Measurements from ENCODE around the gene TBC1D1.

TBC1D1 gene

DNA sequence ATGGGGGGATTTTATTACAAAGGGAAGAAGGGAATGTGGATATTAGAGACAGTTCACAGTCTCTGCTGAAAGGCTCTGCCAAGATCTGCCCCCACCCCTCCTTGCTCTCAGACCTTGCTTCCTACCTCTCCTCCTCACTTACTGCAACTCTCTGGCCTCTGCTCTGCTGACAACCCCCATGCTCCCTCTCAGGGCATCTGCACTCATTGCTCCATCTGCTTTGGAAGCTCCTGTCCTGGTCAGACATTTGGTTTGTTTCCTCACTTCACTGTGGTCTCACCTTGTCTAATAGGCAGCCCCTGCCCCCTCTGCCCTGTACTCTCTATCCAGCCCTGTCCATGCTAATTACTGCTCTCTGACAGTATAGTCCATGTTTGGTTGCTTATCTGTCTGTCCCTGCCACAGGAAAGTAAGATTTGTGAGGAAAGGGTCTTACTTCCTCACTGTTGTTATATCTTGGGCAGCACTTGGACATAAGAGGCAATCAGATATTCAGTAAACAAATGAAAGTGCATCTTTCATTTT, 258.6 kb downstream of the TBC1D1 start:
- no peaks in the 10 kb centered on the region for H3K79me1 ChIP-seq (ENCODE audit: low read depth, low read length)
- H4K8ac ChIP-seq (ENCODE audit: low read depth, low read length) = no peak overlapping the region
- H3K4ac ChIP-seq (ENCODE audit: low read length) = no peak overlapping the region
- H3K4me2 ChIP-seq (ENCODE audit: insufficient read depth, low read length, poor library complexity, severe bottlenecking) = no peak overlapping the region
- no peak overlapping the region for H3K23ac ChIP-seq (ENCODE audit: low read depth, low read length, poor library complexity)
- no peak overlapping the region for H3K9ac ChIP-seq (ENCODE audit: low read depth, low read length, poor library complexity)
- peaks cover 3 to 14% of the 10 kb centered on the region in 2 donors for H3K4me1 ChIP-seq (ENCODE audit: control insufficient read depth in 2 of 2, insufficient read depth in 1 of 2, low read depth in 1 of 2, low read length in 2 of 2)
- H3K4me3 ChIP-seq (ENCODE audit: low read length in 2 of 2) = no peak overlapping the region
- H2BK12ac ChIP-seq (ENCODE audit: low read length) = no peak overlapping the region
- no peaks in the 10 kb centered on the region for H3K27me3 ChIP-seq (ENCODE audit: control insufficient read depth in 3 of 3, insufficient read depth in 3 of 3, low read depth in 1 of 3, low read length in 3 of 3)
- no peak overlapping the region for H2BK120ac ChIP-seq (ENCODE audit: low read depth, low read length)
- no peak overlapping the region for H2BK15ac ChIP-seq (ENCODE audit: low read length)
- no peaks in the 10 kb centered on the region for H3K36me3 ChIP-seq (replicated peaks in 1 of 2; ENCODE audit: control insufficient read depth in 2 of 2, insufficient read depth in 2 of 2, low read length in 2 of 2)
- no peak overlapping the region for H3K27ac ChIP-seq (replicated peaks; ENCODE audit: low read length)
- H2AFZ ChIP-seq (ENCODE audit: low read length) = peak overlapping the region; percentile 7
- H2BK5ac ChIP-seq (ENCODE audit: low read length) = no peak overlapping the region
- H3K9me3 ChIP-seq (replicated peaks in 1 of 2; ENCODE audit: control insufficient read depth in 2 of 2, insufficient read depth in 1 of 2, low read depth in 1 of 2, low read length in 2 of 2) = no peaks in the 10 kb centered on the region
- no peak overlapping the region for H3K18ac ChIP-seq (ENCODE audit: low read length)
- no peak overlapping the region for H4K91ac ChIP-seq (ENCODE audit: low read depth, low read length, poor library complexity)
- no peak for DNase-seq (ENCODE audit: low spot score)
- H2AK5ac ChIP-seq (ENCODE audit: low read depth, low read length) = no peak overlapping the region
- H3K14ac ChIP-seq (ENCODE audit: low read length) = peak overlapping the region; percentile 14

DNA sequence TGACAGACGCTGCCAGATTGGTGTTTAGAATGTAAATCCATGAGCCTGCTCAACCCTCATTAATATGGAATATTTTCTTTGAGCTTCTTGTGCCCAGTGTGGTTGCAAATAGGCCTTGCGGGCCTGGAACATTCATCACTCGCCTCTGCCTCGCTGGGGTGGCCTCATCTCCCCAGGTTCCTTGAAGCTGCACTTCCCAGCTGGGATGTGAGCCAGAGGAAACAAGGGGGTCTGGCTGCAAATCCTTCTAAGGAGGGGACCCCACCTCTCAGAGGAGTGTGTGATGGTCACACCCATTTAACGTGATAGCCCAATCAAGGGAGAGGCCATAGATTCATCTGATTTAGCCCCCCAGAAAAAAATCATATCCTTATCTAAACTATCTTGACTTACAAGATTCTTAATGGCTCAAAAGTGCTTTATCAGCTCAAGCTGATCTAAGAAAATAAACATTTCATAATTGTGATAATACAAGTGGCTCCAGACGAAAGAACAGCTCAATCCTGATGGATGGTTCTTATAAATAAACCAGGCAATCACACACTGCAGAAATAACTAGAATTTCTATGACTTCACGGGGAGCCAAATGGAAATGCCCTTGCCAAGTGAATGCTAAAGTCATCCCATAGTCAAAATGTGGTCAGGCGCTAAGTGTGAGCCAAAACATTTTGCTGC, 259.2 kb downstream of the TBC1D1 start:
- Histone ChIP-seq H4K91ac (ENCODE audit: low read depth, low read length, poor library complexity) (no peak overlapping the region), H3K4me3 (ENCODE audit: low read length in 2 of 2) (no peak overlapping the region), H3K79me1 (ENCODE audit: low read depth, low read length) (no peaks in the 10 kb centered on the region), H2BK12ac (ENCODE audit: low read length) (no peak overlapping the region), H4K8ac (ENCODE audit: low read depth, low read length) (no peak overlapping the region), H3K27me3 (ENCODE audit: control insufficient read depth in 3 of 3, insufficient read depth in 3 of 3, low read depth in 1 of 3, low read length in 3 of 3) (no peaks in the 10 kb centered on the region), H2AK5ac (ENCODE audit: low read depth, low read length) (no peak overlapping the region), H3K23ac (ENCODE audit: low read depth, low read length, poor library complexity) (no peak overlapping the region), H2AFZ (ENCODE audit: low read length) (peak overlapping the region; percentile 7), H3K18ac (ENCODE audit: low read length) (no peak overlapping the region), H2BK120ac (ENCODE audit: low read depth, low read length) (no peak overlapping the region), H3K9me3 (replicated peaks in 1 of 2; ENCODE audit: control insufficient read depth in 2 of 2, insufficient read depth in 1 of 2, low read depth in 1 of 2, low read length in 2 of 2) (no peaks in the 10 kb centered on the region), H3K4ac (ENCODE audit: low read length) (no peak overlapping the region), H3K4me1 (ENCODE audit: control insufficient read depth in 2 of 2, insufficient read depth in 1 of 2, low read depth in 1 of 2, low read length in 2 of 2) (peaks cover 3 to 14% of the 10 kb centered on the region in 2 donors), H2BK15ac (ENCODE audit: low read length) (no peak overlapping the region), H3K14ac (ENCODE audit: low read length) (no peak overlapping the region), H3K9ac (ENCODE audit: low read depth, low read length, poor library complexity) (no peak overlapping the region), H3K36me3 (replicated peaks in 1 of 2; ENCODE audit: control insufficient read depth in 2 of 2, insufficient read depth in 2 of 2, low read length in 2 of 2) (no peaks in the 10 kb centered on the region), H3K27ac (replicated peaks; ENCODE audit: low read length) (no peak overlapping the region), H2BK5ac (ENCODE audit: low read length) (no peak overlapping the region), H3K4me2 (ENCODE audit: insufficient read depth, low read length, poor library complexity, severe bottlenecking) (no peak overlapping the region)
- WGBS, 2 donors (ENCODE audit: extremely low coverage in 2 of 2, insufficient read length in 2 of 2, insufficient replicate concordance in 1 of 2) = no CpG with 5 or more reads among the region's 8 CpGs
- no peak for DNase-seq (ENCODE audit: low spot score)

DNA sequence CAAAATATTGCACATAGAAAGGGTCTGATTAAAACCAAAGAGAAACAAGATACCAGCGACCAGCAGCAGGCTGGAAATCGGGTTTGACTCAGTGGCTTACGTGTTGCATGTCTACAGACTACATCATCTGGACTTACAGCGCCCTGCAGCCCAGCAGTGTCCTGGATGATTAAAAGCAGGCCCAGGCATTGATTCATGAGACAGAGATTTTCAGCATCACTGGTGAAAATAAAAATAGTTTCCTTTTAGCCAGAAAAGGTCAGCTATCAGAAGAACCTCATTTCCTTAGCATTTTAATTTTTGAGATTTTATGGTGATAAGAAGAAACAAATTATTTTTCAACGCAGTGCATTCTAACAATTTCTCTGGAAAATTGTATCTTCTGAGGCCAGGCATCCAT, 259.9 kb downstream of the TBC1D1 start:
- no peak overlapping the region for H2AFZ ChIP-seq (ENCODE audit: low read length)
- no peaks in the 10 kb centered on the region for H3K36me3 ChIP-seq (replicated peaks in 1 of 2; ENCODE audit: control insufficient read depth in 2 of 2, insufficient read depth in 2 of 2, low read length in 2 of 2)
- H3K4me2 ChIP-seq (ENCODE audit: insufficient read depth, low read length, poor library complexity, severe bottlenecking) = no peak overlapping the region
- WGBS, 2 donors (ENCODE audit: extremely low coverage in 2 of 2, insufficient read length in 2 of 2, insufficient replicate concordance in 1 of 2) = no CpG with 5 or more reads among the region's 5 CpGs
- no peak overlapping the region for H2BK15ac ChIP-seq (ENCODE audit: low read length)
- no peak overlapping the region for H3K4ac ChIP-seq (ENCODE audit: low read length)
- H3K27me3 ChIP-seq (ENCODE audit: control insufficient read depth in 3 of 3, insufficient read depth in 3 of 3, low read depth in 1 of 3, low read length in 3 of 3) = no peaks in the 10 kb centered on the region
- no peak overlapping the region for H2BK120ac ChIP-seq (ENCODE audit: low read depth, low read length)
- H2AK5ac ChIP-seq (ENCODE audit: low read depth, low read length) = no peak overlapping the region
- H3K14ac ChIP-seq (ENCODE audit: low read length) = no peak overlapping the region
- no peak overlapping the region for H3K27ac ChIP-seq (replicated peaks; ENCODE audit: low read length)
- no peak overlapping the region for H3K4me3 ChIP-seq (ENCODE audit: low read length in 2 of 2)
- no peak overlapping the region for H2BK12ac ChIP-seq (ENCODE audit: low read length)
- no peak overlapping the region for H3K9ac ChIP-seq (ENCODE audit: low read depth, low read length, poor library complexity)
- H4K8ac ChIP-seq (ENCODE audit: low read depth, low read length) = no peak overlapping the region
- H3K9me3 ChIP-seq (replicated peaks in 1 of 2; ENCODE audit: control insufficient read depth in 2 of 2, insufficient read depth in 1 of 2, low read depth in 1 of 2, low read length in 2 of 2) = no peaks in the 10 kb centered on the region
- H4K91ac ChIP-seq (ENCODE audit: low read depth, low read length, poor library complexity) = no peak overlapping the region
- no peak for DNase-seq (ENCODE audit: low spot score)
- H2BK5ac ChIP-seq (ENCODE audit: low read length) = no peak overlapping the region
- H3K18ac ChIP-seq (ENCODE audit: low read length) = no peak overlapping the region
- peaks cover 3 to 14% of the 10 kb centered on the region in 2 donors for H3K4me1 ChIP-seq (ENCODE audit: control insufficient read depth in 2 of 2, insufficient read depth in 1 of 2, low read depth in 1 of 2, low read length in 2 of 2)
- H3K79me1 ChIP-seq (ENCODE audit: low read depth, low read length) = no peaks in the 10 kb centered on the region
- no peak overlapping the region for H3K23ac ChIP-seq (ENCODE audit: low read depth, low read length, poor library complexity)

DNA sequence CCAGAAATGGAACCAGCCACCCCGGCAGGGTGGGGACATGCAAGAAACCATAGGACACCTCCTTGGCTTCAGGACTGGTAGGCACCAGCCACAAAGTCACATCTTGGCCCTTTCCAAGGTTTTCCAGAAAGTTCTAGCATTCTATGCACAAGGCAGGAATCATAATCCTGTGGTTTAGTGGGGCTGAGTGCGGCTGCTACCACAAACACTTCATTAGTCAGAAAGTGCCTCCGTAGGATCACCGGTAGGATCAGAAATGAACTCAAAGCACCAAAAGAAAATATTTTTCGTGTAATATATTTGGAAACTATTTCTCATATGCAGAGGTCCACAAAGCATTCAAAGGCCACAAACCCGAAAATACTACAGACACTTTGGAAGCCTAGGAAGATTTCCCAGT, 261.0 kb downstream of the TBC1D1 start:
- Histone ChIP-seq H2BK15ac (ENCODE audit: low read length) (no peak overlapping the region), H3K27ac (replicated peaks; ENCODE audit: low read length) (no peak overlapping the region), H4K8ac (ENCODE audit: low read depth, low read length) (no peak overlapping the region), H2BK120ac (ENCODE audit: low read depth, low read length) (no peak overlapping the region), H3K4ac (ENCODE audit: low read length) (no peak overlapping the region), H2BK12ac (ENCODE audit: low read length) (no peak overlapping the region), H3K18ac (ENCODE audit: low read length) (no peak overlapping the region), H3K9ac (ENCODE audit: low read depth, low read length, poor library complexity) (no peak overlapping the region), H3K23ac (ENCODE audit: low read depth, low read length, poor library complexity) (no peak overlapping the region), H3K4me1 (ENCODE audit: control insufficient read depth in 2 of 2, insufficient read depth in 1 of 2, low read depth in 1 of 2, low read length in 2 of 2) (peaks cover 3 to 14% of the 10 kb centered on the region in 2 donors), H2BK5ac (ENCODE audit: low read length) (no peak overlapping the region), H3K27me3 (ENCODE audit: control insufficient read depth in 3 of 3, insufficient read depth in 3 of 3, low read depth in 1 of 3, low read length in 3 of 3) (no peaks in the 10 kb centered on the region), H3K9me3 (replicated peaks in 1 of 2; ENCODE audit: control insufficient read depth in 2 of 2, insufficient read depth in 1 of 2, low read depth in 1 of 2, low read length in 2 of 2) (no peaks in the 10 kb centered on the region), H2AK5ac (ENCODE audit: low read depth, low read length) (no peak overlapping the region), H2AFZ (ENCODE audit: low read length) (peak overlapping the region; percentile 32), H3K79me1 (ENCODE audit: low read depth, low read length) (no peaks in the 10 kb centered on the region), H3K14ac (ENCODE audit: low read length) (no peak overlapping the region), H3K4me2 (ENCODE audit: insufficient read depth, low read length, poor library complexity, severe bottlenecking) (no peak overlapping the region), H3K4me3 (ENCODE audit: low read length in 2 of 2) (no peak overlapping the region), H3K36me3 (replicated peaks in 1 of 2; ENCODE audit: control insufficient read depth in 2 of 2, insufficient read depth in 2 of 2, low read length in 2 of 2) (no peaks in the 10 kb centered on the region), H4K91ac (ENCODE audit: low read depth, low read length, poor library complexity) (no peak overlapping the region)
- DNase-seq (ENCODE audit: low spot score) = no peak
- WGBS, 2 donors (ENCODE audit: extremely low coverage in 2 of 2, insufficient read length in 2 of 2, insufficient replicate concordance in 1 of 2) = no CpG with 5 or more reads among the region's 6 CpGs

Measured in neuronal stem cell (in vitro differentiated cells).